ENCODE measurements around the gene SLC16A14. TPM values are rescaled to one million over a fixed set of nuclear protein-coding genes. Genes with fewer than 3 reads are reported as not detected.
"Not testable (repeated sequence)": the region's sequence is repeated elsewhere in the genome, so short reads cannot be mapped to it uniquely, and the experiment has no call there.

The SLC16A14 gene, protein sequence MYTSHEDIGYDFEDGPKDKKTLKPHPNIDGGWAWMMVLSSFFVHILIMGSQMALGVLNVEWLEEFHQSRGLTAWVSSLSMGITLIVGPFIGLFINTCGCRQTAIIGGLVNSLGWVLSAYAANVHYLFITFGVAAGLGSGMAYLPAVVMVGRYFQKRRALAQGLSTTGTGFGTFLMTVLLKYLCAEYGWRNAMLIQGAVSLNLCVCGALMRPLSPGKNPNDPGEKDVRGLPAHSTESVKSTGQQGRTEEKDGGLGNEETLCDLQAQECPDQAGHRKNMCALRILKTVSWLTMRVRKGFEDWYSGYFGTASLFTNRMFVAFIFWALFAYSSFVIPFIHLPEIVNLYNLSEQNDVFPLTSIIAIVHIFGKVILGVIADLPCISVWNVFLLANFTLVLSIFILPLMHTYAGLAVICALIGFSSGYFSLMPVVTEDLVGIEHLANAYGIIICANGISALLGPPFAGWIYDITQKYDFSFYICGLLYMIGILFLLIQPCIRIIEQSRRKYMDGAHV
- 8.8 TPM for total RNA-seq

DNA sequence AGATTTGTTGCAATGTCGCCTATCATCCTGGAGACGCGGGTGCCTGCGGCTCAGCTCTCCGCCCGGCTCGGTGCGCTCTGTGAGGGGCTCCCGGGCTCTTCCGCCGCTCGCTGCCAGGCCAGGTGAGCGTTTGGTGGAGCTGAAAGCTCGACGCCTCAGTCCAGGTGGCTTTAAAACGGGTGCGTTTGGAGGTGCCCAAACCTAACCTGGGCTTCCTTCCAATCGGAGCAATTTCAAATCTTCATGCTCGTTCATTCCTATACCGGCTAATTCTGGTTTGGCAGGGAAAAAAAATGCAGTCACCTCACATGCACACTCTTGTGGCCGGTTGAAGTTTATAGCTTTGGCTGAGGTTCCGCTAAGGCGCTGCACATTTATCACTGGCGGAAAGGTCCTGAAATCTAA, at the start of gene SLC16A14:
TSS of gene SLC16A14 (minus strand) at position 274 of the 405 bp plus-strand sequence. CDS start 9,572 bp downstream, outside the sequence.
- DNase-seq (ENCODE audit: low spot score) = peak; percentile 62

DNA sequence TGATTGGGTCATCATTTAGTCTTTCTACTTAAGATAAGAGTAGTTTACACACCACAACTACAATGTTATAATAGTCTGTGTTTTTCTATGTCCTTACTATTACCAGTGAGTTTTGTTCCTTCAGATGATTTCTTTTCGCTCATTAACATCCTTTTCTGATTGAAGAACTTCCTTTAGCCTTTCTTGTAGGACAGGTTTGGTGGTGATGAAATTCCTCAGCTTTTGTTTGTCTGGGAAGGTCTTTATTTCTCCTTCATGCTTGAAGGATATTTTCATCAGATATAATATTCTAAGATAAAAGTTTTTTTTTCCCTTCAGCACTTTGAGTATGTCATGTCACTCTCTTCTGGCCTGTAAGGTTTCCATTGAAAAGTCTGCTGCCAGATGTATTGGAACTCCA, 38.0 kb upstream of the SLC16A14 start:
- DNase-seq (ENCODE audit: low spot score) = no peak

DNA sequence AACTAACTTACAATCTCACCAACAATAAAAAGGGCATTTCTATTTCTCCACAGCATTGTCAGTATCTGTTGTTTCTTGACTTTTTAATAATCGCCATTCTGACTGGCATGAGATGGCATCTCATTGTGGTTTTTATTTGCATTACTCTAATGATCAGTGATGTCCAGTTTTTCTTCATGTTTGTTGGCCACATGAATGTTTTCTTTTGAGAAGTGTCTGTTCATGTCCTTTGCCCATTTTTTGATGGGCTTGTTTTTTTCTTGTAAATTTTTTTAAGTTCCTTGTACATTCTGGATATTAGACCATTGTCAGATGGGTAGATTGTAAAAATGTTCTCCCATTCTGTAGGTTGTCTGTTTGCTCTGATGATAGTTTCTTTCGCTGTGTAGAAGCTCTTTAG, 33.2 kb upstream of the SLC16A14 start:
- not testable (repeated sequence) for DNase-seq (ENCODE audit: low spot score)

DNA sequence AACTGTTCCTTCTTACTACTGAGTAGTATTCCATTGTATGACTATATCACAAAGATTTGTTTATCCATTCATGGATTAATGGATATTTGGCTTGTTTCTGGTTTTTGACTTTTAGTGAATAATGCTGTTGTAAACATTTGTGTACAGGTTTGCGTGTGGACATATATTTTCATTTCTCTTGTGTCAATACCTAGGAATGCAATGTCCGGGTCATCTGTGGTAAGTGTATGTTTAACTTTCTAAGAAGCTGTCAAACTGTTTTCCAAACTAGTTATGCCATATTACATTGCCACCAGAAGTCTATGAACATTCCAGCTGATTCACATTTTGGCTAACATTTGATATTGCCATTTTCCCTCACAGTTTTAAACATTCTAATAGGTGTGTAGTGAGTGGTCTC, 29.1 kb upstream of the SLC16A14 start:
- no peak for DNase-seq (ENCODE audit: low spot score)

DNA sequence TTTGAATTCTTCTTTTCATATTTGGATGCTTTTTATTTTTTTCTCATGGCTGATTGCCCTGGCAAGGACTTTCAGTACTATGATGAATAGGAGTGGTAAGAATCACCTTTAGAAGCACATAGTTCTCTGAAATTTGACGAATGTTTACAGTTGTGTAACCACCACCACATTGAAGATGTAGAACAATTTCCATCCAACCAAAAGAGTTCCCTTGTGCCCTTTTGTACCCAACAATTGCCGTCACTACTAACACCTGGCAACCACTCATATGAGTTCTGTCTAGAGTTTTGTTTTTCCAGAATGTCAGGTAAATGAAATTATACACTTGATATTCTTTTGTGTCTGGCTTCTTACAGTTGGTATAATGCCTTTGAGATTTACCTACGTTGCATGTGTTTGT, 28.7 kb upstream of the SLC16A14 start:
- no peak for DNase-seq (ENCODE audit: low spot score)

DNA sequence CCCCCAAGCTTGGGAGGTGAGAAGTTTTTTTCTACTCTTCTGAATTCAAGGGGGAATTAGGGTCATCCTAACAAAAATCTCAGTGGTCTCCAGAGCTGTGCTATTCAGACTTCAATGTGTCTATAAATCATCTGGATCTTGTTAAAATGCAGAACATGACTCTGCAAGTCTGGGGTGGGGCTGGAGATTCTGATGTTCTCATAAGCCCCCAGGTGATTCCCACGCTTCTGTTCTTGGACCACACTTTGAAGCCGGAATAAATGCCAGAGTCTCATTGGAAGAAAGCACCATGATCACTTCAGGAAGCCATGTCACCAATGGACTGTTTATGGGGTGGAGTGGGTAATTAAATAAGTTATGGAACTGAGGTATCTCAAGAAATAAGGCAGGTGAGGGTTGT, 22.2 kb upstream of the SLC16A14 start:
- DNase-seq (ENCODE audit: low spot score) = no peak

DNA sequence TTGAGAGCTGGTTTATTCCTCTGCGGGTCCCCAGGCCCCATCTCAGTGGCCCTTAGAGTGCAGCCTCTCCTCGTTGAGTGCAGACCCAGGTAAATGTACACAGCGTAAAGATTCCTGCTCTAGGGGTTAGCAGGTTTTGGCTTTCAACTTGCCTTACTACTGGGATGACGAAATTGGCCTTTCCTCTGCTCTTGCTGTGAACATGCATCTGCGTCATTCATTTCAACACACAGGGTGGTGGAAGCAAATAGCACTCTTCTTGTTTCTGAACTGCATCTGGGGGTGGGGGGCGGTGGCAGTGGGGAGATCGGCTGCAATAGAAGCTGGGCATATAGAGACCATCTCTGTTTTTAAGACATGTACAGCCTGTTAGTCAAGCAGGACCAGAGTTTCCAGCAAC, 16.5 kb upstream of the SLC16A14 start:
- no peak for DNase-seq (ENCODE audit: low spot score)

DNA sequence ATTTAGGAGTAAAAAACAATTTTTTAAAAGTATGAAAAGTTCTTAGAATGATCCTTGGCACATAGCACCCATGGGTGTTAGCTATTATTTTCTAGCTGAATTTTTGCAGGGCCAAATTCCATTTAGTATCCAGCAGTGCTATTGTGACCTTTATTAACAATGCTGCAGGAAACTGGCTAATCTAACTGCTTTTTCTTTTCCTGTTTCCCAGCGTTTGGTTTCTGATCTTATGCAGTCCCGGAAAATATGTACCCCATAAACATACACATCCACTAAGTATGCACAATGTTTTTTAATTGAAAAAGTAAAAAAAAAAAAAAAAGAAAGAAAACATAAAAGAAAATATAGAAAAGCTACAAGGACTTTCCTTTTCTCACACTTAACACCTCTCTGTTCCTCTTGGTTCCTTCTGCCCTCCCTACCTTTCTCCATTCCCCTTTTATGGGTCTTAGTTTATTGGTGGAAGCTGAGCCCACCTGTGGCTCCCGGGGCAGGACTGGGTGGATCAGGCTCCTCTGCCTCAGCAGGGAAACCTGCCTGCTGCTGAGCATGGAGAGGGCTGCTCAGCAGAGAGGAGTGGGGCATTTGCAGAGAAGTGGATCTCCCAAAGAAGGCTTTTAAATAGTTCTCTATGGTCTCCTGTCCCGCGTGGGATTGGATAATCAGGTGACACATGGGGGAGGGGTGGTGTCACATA, 9.3 kb upstream of the SLC16A14 start:
- DNase-seq (ENCODE audit: low spot score) = no peak

DNA sequence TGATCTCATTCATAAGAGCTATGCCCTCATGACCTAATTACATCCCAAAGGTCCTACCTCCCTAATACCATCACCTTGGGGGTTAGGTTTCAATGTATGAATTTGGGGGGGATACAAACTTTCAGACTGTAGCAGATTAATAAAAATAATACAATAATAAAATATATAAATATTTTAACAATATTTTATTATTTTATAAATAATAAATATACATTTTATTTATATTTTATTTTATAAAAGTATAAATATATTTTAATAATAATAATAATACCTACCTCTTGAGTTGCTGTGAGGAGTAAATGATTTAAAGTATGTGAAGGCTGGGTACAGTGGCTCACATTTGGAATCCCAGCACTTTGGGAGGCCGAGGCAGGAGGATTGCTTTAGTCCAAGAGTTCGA, 8.1 kb upstream of the SLC16A14 start:
- DNase-seq (ENCODE audit: low spot score) = no peak

DNA sequence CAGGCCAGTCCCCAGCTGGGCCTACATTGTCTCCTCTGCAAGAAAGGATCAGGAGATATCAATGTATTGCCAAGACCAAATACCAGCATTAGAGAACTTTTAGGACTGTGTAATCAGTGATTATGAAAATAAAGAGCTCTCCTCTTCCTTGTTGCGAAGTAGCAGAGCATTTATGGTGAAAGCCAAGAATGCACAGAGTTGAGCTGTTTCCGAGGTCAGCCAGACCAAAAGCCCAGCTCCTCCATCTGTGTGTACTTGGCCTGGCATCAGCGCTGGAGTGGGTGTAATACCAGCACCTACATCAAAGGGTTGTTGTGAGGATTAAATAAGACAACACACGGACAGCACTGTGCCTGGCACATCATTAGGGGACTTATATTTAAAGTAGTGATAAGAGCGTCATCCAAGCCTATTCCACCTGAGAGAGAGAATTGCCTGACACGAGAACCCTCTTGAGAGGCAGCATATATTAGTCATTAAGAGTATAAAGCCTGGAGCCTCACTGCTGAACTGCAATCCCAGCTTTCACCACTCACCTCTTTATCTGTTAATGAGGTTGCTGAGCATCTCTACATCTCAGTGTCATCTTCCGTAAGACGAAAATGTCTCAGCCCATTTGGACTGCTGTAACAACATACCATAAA, 7.4 kb upstream of the SLC16A14 start:
- DNase-seq (ENCODE audit: low spot score) = no peak

DNA sequence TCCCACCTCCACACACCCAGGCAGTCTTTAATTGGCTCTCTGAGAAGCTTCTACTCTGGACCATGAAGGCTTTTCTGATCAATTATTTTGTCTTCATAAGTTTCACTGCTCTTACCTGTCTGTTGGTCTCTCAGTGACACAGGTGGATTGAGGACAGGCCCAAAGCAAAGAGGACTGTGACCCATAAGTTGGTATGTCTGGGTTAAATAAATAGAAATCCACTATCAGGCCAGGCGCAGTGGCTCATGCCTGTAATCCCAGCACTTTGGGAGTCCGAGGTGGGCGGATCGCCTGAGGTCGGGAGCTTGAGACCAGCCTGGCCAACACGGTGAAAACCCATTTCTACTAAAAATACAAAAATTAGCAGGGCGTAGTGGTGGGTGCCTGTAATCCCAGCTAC, 2.7 kb upstream of the SLC16A14 start:
- no peak for DNase-seq (ENCODE audit: low spot score)

DNA sequence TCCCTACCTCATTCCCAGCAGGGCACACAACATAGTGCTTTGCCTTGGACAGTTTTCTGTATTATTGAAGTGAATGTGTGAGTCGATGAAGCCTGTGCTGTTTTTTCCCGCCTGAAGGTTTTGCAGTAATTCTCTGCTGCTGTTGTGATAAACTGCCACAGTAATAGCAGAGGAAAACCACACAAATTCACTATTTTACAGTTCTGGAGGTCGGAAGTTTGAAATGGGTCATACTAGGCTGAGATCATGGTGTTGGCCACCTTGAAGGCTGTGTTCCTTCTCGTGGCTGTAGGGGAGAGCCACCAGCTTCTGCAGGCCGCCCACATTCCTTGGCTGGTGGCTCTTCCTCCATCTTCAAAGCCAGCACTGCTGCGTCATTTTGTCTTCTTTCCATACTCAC, 678 bp upstream of the SLC16A14 start:
- DNase-seq (ENCODE audit: low spot score) = no peak

DNA sequence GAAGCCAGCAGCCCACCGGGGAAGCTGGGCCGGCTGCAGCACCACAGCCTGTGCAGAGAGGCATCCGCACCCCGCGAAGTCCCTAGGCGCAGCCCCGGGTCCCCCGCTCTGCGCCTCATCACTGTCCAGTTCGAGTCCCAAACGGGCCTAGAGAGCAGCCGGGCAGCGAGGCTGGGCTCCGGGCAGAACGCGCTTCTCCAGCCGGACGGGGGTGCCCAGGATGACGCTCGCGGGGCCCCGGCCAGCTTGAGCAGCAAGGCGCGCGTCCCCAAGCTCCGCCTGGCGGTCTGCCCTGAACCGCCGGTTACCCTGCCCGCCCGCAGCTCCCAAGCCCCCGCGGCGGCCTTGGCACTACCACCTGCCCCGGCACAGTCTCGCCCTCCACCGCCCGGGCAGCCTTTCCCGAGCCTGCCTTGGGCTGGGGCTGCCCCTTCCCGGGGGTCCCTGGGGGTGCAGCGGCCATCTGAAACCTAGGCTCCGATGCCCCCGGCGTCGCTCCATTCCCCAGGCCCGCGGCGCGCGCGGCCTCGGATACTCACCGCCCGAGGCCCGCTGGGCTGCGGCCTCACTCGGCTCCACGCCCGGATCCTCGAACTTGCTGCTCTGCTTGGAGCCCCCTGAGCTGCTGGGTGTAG, 591 bp downstream of the SLC16A14 start:
- peak; percentile 48 for DNase-seq (ENCODE audit: low spot score)

DNA sequence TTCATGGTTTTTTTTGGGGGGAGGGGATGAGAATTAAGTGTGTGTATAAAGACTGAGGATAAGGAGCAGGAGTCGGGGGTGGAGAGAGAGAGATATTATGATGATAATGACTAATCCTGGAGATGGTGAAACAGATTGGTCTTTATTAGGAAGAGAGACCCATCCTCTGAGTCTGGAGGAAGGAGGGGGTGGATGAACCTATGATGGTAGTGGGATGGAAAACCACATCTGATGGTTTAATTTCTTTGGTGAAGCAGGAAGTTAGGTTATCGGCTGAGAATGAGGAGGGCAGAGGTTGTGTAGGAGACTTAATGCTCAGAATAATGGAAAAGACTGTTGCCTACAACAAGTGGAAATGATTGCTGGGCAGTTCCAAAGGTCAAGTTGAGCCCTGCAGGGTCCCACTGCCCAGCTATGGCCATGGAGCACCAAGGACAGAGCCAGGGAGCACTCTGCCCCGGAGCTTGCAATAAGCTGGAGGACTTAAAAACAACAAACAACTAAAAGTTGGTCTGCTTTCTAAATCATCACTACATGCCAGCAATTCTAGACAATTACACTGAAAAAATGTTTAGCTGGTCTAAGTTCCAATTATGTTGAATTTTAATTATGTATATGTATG, 7.9 kb downstream of the SLC16A14 start:
- no peak for DNase-seq (ENCODE audit: low spot score)

DNA sequence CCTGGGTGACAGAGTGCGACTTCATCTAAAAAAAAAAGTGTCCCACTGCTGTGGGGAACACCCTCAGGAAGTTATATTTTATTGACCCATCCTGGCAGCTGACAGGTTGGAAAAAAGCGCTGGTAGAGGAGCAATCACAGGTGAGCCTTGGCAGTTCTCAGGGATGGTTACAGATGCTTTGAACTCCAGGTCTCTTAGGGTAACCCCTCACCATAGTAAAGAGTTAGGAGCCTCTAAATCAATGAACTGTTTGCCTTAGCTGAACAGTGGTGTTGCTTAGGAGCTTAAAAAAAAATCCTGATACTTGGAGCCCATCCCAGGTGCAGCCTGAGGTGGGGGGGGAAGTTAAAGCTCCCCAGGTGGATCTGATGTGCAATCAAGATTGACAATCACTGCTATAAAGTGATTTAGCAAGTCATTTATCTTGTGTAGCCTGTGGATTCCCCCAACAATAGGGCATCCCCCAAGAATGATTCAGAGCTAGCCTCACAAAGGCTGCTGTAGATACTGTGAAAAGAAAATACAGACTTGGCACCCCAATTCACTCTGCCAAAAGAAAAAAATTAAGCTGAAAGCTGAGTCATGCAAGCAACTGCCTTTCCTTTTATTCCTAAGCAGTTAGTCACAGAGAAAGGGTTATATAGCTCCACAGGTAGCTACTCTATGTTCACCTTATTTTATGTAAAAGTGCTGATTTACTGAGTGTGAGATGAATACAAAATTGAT, 14.8 kb downstream of the SLC16A14 start:
- no peak for DNase-seq (ENCODE audit: low spot score)

DNA sequence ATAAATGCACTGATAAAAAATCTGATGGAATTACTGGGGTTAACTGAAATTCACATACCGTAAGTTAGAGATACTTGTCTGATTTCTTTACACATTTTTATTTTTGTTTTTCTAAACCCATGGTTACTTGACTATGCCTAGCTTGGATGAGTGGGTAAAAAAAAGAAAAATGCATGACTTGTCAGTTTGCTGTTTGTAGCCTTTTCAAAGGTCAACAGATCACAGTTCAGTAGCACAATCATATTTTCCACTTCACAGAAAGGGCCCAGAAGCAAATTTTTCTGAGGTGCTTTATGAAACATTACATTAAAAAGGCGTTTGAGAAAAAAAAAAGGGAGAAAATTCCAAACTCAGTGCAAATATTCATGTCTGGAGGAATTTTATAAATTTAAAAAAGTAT, 16.4 kb downstream of the SLC16A14 start:
- DNase-seq (ENCODE audit: low spot score) = no peak

DNA sequence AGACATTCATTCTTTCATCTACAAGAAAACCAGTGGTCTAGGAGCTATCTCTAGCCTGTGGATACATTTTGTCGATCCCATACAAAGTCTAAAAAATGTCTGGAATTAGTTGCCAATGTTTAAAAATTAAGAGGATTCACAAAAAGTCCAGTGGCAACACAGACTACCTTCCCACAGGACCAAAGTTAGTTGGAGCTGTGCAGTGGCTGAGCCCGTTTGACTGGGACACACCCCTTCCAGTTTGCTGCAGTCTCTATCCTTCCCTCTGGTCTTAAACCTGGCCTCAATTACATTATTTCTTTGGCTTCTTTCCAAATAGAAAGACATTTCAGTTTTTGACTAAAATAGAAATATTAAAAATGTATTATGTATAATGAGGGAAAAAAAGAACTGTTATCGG, 18.6 kb downstream of the SLC16A14 start:
- no peak for DNase-seq (ENCODE audit: low spot score)

DNA sequence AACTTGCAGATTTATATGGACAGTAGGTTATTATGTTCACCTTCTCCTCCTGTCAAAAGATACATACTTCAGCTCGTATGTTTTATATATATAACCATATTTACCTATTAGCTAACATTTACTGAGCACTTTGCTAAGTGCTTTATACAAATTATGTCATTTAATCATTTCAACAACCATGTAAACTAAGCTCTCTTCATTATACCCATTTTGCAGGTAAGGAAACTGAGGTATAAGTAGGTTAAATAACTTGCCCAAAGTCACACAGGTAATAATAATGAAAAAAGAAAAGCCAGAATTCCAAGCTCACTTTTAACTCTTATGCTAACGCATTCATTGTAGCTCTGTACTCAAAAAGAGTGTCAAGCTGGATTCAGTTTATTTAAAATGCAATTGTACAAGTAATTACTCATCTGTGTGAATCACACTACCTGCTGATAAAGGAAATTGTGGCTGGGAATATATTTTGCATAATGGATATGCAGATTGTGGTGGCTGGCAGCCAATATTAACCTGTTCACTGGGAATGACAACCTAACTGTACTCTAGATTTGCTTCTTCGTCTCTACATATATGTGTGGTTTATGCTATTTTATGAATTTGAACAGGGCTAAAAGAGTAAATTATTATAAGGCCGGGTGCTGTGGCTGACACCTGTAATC, 20.6 kb downstream of the SLC16A14 start:
- DNase-seq (ENCODE audit: low spot score) = no peak

DNA sequence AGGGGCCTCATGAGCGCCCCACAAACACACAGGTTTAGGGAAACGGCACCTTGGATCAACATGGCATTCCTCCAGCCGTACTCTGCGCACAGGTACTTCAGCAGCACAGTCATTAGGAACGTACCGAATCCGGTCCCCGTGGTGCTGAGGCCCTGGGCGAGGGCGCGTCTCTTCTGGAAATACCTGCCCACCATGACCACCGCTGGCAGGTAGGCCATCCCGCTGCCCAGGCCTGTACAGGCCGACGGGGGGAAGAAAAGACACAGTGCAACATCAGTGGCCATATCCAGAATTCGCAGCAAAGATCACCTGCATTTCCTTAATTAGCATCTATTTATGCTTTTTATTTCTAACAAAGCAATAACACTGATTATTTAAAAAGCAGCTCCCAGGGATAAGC, 22.2 kb downstream of the SLC16A14 start:
- DNase-seq (ENCODE audit: low spot score) = no peak

DNA sequence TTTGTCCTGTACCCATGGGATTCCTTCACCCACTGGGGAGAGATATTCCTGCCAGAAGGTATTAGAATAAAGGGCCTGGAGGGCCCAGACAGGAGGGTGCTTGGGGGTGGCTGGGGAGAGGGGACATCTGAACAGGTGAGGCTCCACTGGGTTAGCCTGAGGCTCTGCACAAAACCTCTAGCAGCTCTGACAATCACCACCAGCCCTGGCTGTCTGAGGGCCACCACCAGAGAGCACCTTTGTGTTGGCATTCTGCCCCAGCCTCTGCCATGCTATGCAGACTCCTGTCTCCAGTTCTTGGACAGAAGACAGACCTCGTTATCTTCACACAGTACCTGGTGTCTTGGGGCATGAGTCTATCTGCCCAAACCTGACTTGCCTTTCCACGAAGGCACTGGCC, 25.3 kb downstream of the SLC16A14 start:
- peak; percentile 44 for DNase-seq (ENCODE audit: low spot score)

Data from mucosa of gallbladder (tissue), 1 donor.